Neuronal stem cell (in vitro differentiated cells): ENCODE results near the gene NCAM2.

Experiments used
- DNase-seq: peaks from one replicate; pipeline ENCODE4 v3.0.0-alpha.2; 2013; ENCODE audit warnings: low spot score
- H2AFZ ChIP-seq: one replicate; pipeline ENCODE4 v1.6.1; 2013; ENCODE audit warnings: mild to moderate bottlenecking, low read length, inconsistent platforms
- H2AK5ac ChIP-seq: 2 replicates; pipeline ENCODE4 v1.6.1; 2013; ENCODE audit warnings: low read depth, mild to moderate bottlenecking, inconsistent platforms, low read length, moderate library complexity, mixed read lengths
- H2BK120ac ChIP-seq: 2 replicates; pipeline ENCODE4 v1.6.1; 2013; ENCODE audit warnings: low read depth, mild to moderate bottlenecking, inconsistent platforms, low read length, moderate library complexity, mixed read lengths
- H2BK12ac ChIP-seq: one replicate; pipeline ENCODE4 v1.6.1; 2013; ENCODE audit warnings: low read length, inconsistent platforms
- H2BK15ac ChIP-seq: 2 replicates; pipeline ENCODE4 v1.6.1; 2013; ENCODE audit warnings: mild to moderate bottlenecking, low read length, inconsistent platforms, mixed read lengths
- H2BK5ac ChIP-seq: one replicate; pipeline ENCODE4 v1.6.1; 2013; ENCODE audit warnings: inconsistent platforms, mild to moderate bottlenecking, low read length, moderate library complexity
- H3K14ac ChIP-seq: one replicate; pipeline ENCODE4 v1.6.1; 2013; ENCODE audit warnings: low read length, inconsistent platforms
- H3K18ac ChIP-seq: 2 replicates; pipeline ENCODE4 v1.6.1; 2013; ENCODE audit warnings: low read length, inconsistent platforms
- H3K23ac ChIP-seq: 2 replicates; pipeline ENCODE4 v1.6.1; 2013; ENCODE audit warnings: low read depth, mild to moderate bottlenecking, mixed read lengths, low read length, inconsistent platforms; ENCODE audit not compliant: poor library complexity
- H3K27ac ChIP-seq: replicated peaks from 3 replicates; pipeline ENCODE4 v1.5.1; 2013; ENCODE audit warnings: low read length, inconsistent platforms
- H3K27me3 ChIP-seq, 3 experiments: 2 replicates each; pipeline ENCODE4 v1.6.1; 2013; ENCODE audit warnings: low read length in 3 of 3, mild to moderate bottlenecking in 2 of 3, inconsistent platforms in 1 of 3, low read depth in 1 of 3, mixed read lengths in 1 of 3, moderate library complexity in 1 of 3; ENCODE audit not compliant: control insufficient read depth in 3 of 3, insufficient read depth in 3 of 3
- H3K36me3 ChIP-seq, 2 donors: replicated peaks in 1 of 2; 2 replicates each; pipeline ENCODE4 v1.6.1; 2013; ENCODE audit warnings: low read length in 2 of 2; ENCODE audit not compliant: control insufficient read depth in 2 of 2, insufficient read depth in 2 of 2
- H3K4ac ChIP-seq: 2 replicates; pipeline ENCODE4 v1.6.1; 2013; ENCODE audit warnings: inconsistent platforms, mild to moderate bottlenecking, low read length, moderate library complexity
- H3K4me1 ChIP-seq, 2 donors: 1 replicate in 1 of 2; 2 replicates in 1 of 2; pipeline ENCODE4 v1.6.1; 2013; ENCODE audit warnings: low read length in 2 of 2, low read depth in 1 of 2; ENCODE audit not compliant: control insufficient read depth in 2 of 2, insufficient read depth in 1 of 2
- H3K4me2 ChIP-seq: one replicate; pipeline ENCODE4 v1.6.1; 2013; ENCODE audit warnings: mild to moderate bottlenecking, low read length, inconsistent platforms; ENCODE audit not compliant: insufficient read depth, poor library complexity, severe bottlenecking
- H3K4me3 ChIP-seq, 2 donors: 2 replicates each; pipeline ENCODE4 v1.5.1; 2013; ENCODE audit warnings: low read length in 2 of 2, mild to moderate bottlenecking in 2 of 2, inconsistent platforms in 1 of 2, moderate library complexity in 1 of 2
- H3K79me1 ChIP-seq: one replicate; pipeline ENCODE4 v1.6.1; 2013; ENCODE audit warnings: low read depth, mild to moderate bottlenecking, inconsistent platforms, low read length, moderate library complexity
- H3K9ac ChIP-seq: one replicate; pipeline ENCODE4 v1.6.1; 2013; ENCODE audit warnings: mild to moderate bottlenecking, low read depth, low read length, inconsistent platforms; ENCODE audit not compliant: poor library complexity
- H3K9me3 ChIP-seq, 2 donors: replicated peaks in 1 of 2; 2 replicates each; pipeline versions ENCODE3 to v1.6.1; 2013; ENCODE audit warnings: low read length in 2 of 2, mild to moderate bottlenecking in 2 of 2, inconsistent platforms in 1 of 2, low read depth in 1 of 2, mixed read lengths in 1 of 2, moderate library complexity in 1 of 2; ENCODE audit not compliant: control insufficient read depth in 2 of 2, insufficient read depth in 1 of 2
- H4K8ac ChIP-seq: one replicate; pipeline ENCODE4 v1.6.1; 2013; ENCODE audit warnings: low read depth, mild to moderate bottlenecking, inconsistent platforms, low read length, moderate library complexity
- H4K91ac ChIP-seq: one replicate; pipeline ENCODE4 v1.6.1; 2013; ENCODE audit warnings: low read length, low read depth, mild to moderate bottlenecking, inconsistent platforms; ENCODE audit not compliant: poor library complexity
- WGBS, 2 donors: extraction: QIAGEN DNeasy Blood & Tissue Kit; methylation state at CpG; one replicate each; pipeline ENCODE4 v1.1.7; 2013; ENCODE audit warnings: missing lambda C conversion rate in 2 of 2, mixed read lengths in 1 of 2; ENCODE audit not compliant: insufficient read length in 2 of 2, insufficient replicate concordance in 1 of 2; ENCODE audit errors: extremely low coverage in 2 of 2; 5-methylcytosine and 5-hydroxymethylcytosine counted together

Gene NCAM2

DNA sequence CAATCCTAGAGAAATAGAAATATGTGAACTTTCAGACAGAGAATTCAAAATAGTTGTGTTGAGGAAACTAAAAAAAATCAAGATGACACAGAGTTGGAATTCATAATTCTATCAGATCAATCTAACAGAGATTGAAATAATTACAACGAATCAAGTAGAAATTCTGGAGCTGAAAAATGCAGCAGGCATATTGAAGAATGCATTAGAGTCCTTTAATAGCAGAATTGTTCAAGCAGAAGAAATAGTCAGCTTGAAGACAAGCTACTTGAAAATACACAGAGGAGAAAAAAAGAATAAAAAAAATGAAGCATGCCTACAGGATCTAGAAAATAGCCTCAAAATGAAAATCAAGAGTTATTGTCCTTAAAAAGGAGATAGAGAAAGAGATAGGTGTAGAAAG, 347.1 kb downstream of the NCAM2 start:
- Histone ChIP-seq H3K79me1 (no peaks in the 10 kb centered on the region), H3K23ac (no peak overlapping the region), H4K8ac (no peak overlapping the region), H3K27ac (no peak overlapping the region), H2BK15ac (no peak overlapping the region), H3K18ac (no peak overlapping the region), H3K4me3 (no peak overlapping the region), H3K4ac (no peak overlapping the region), H3K27me3 (no peaks in the 10 kb centered on the region), H2BK120ac (no peak overlapping the region), H3K36me3 (no peaks in the 10 kb centered on the region), H2AK5ac (no peak overlapping the region), H3K4me2 (no peak overlapping the region), H3K9me3 (peaks cover 4 to 7% of the 10 kb centered on the region in 2 donors), H3K14ac (no peak overlapping the region), H2AFZ (no peak overlapping the region), H2BK12ac (no peak overlapping the region), H3K4me1 (no peaks in the 10 kb centered on the region), H3K9ac (no peak overlapping the region), H4K91ac (no peak overlapping the region), H2BK5ac (no peak overlapping the region)
- WGBS, 2 donors = no CpG with 5 or more reads among the region's 1 CpG
- no peak for DNase-seq

DNA sequence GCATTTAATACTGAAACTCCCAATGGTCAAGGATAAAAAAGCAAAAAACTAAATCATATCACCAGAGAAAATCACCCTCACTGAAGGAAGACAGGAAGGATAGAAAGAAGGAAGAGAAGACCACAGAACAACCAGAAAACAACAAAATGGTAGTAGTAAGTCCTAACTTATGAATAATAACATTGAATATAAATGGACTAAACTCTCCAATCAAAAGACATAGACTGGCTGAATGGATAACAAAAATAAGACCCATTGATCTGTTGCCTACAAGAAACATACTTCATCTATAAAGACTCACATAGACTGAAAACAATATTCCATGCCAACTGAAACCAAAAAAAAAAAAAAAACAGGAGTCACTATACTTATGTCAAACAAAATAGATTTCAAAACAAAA, 347.7 kb downstream of the NCAM2 start:
- Histone ChIP-seq H3K9ac (no peak overlapping the region), H2AFZ (no peak overlapping the region), H3K4me3 (no peak overlapping the region), H3K4me2 (no peak overlapping the region), H3K23ac (no peak overlapping the region), H4K8ac (no peak overlapping the region), H3K18ac (no peak overlapping the region), H3K14ac (no peak overlapping the region), H2BK120ac (no peak overlapping the region), H2AK5ac (no peak overlapping the region), H3K4ac (no peak overlapping the region), H3K27me3 (no peaks in the 10 kb centered on the region), H2BK15ac (no peak overlapping the region), H4K91ac (no peak overlapping the region), H3K79me1 (no peaks in the 10 kb centered on the region), H3K4me1 (no peaks in the 10 kb centered on the region), H3K9me3 (peaks cover 4 to 7% of the 10 kb centered on the region in 2 donors), H3K36me3 (no peaks in the 10 kb centered on the region), H2BK12ac (no peak overlapping the region), H2BK5ac (no peak overlapping the region), H3K27ac (no peak overlapping the region)
- no peak for DNase-seq

DNA sequence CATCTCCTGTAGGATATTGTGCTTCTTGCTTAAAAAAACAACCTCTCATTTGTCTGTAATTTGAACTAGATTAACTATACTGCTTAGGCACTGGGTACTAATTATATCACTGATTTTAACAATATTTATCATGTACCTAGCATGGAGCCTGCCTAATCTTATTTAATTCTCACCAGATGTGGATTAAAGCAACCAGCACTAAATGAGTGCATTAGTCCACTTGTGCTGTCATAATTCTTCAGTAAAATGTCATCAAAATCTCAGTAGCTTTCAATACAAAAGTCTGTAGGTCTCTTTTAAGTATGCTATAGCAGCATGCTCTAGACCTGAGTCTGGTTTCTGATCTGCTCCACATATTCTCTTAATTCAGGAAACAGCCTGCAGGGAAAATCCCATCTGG, 368.1 kb downstream of the NCAM2 start:
- H4K91ac ChIP-seq = no peak overlapping the region
- no peak overlapping the region for H3K4ac ChIP-seq
- no peak overlapping the region for H3K14ac ChIP-seq
- no peak overlapping the region for H3K4me2 ChIP-seq
- H2BK5ac ChIP-seq = no peak overlapping the region
- H2AFZ ChIP-seq = no peak overlapping the region
- no peaks in the 10 kb centered on the region for H3K36me3 ChIP-seq
- no peaks in the 10 kb centered on the region for H3K79me1 ChIP-seq
- no peak overlapping the region for H3K4me3 ChIP-seq
- no peak overlapping the region for H2AK5ac ChIP-seq
- no peak overlapping the region for H3K18ac ChIP-seq
- no peak overlapping the region for H2BK120ac ChIP-seq
- no peak for DNase-seq
- no peaks in the 10 kb centered on the region for H3K27me3 ChIP-seq
- H2BK12ac ChIP-seq = no peak overlapping the region
- H4K8ac ChIP-seq = no peak overlapping the region
- no peak overlapping the region for H3K27ac ChIP-seq
- no peak overlapping the region for H3K9ac ChIP-seq
- H3K23ac ChIP-seq = no peak overlapping the region
- peaks cover 3 to 7% of the 10 kb centered on the region in 2 donors for H3K4me1 ChIP-seq
- H2BK15ac ChIP-seq = no peak overlapping the region
- H3K9me3 ChIP-seq = no peaks in the 10 kb centered on the region

DNA sequence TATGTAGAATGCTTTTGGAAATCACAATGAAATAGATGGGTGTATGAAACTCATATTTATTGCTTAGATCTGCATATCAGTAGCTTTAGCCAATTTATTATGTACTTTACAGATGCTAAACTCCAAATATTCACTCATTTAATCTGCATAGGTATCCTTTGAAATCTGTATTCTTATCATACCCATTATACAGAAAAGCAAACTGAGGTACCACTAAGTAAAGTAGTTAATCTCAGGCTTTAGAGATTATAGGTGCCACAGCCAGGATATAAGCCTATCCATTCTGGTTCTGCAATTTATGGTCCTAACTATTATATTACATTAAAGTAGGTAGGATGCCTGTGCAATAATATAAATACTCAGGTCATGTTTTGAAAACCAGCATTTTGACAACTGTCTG, 369.4 kb downstream of the NCAM2 start:
- H3K36me3 ChIP-seq = no peaks in the 10 kb centered on the region
- no peak overlapping the region for H2AFZ ChIP-seq
- no peaks in the 10 kb centered on the region for H3K9me3 ChIP-seq
- DNase-seq = no peak
- no peaks in the 10 kb centered on the region for H3K27me3 ChIP-seq
- no peaks in the 10 kb centered on the region for H3K79me1 ChIP-seq
- peaks cover 3 to 7% of the 10 kb centered on the region in 2 donors for H3K4me1 ChIP-seq
- no peak overlapping the region for H3K9ac ChIP-seq
- H2BK5ac ChIP-seq = no peak overlapping the region
- H2AK5ac ChIP-seq = no peak overlapping the region
- H4K91ac ChIP-seq = no peak overlapping the region
- no peak overlapping the region for H2BK120ac ChIP-seq
- H3K23ac ChIP-seq = no peak overlapping the region
- H3K4me2 ChIP-seq = no peak overlapping the region
- H3K27ac ChIP-seq = no peak overlapping the region
- H3K4me3 ChIP-seq = no peak overlapping the region
- H2BK15ac ChIP-seq = no peak overlapping the region
- no peak overlapping the region for H3K14ac ChIP-seq
- no peak overlapping the region for H3K18ac ChIP-seq
- H2BK12ac ChIP-seq = no peak overlapping the region
- H3K4ac ChIP-seq = no peak overlapping the region
- H4K8ac ChIP-seq = no peak overlapping the region
